ENCODE results near the gene XRN2.

The XRN2 gene

DNA sequence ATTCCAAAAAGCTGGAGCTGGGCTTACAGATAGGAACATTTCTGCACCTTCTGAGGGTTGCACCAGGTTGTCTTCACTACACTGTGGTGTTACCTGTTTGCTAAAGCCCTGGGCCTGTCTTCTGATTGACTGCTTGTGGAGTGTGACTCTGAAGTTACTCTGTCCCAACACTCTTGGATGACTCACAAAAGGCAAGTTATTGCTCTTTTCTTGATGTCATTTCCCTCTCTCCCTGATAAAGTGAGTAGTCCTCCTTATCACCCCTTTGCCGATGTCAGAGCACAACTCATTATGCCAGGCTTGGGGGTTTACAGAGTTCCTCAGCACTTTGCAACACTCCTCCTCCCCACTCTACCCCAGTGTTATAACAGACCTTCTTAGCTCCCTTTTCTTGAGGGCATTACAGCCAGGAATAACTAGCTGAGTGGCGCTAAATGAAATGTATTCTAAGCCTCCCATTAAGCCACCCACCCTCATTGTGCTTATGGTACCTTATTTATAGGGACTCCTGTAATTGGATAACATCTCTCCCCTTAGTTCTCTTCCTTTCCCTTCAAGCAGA is 130.3 kb downstream of the XRN2 start:
- DNase-seq: no peak

DNA sequence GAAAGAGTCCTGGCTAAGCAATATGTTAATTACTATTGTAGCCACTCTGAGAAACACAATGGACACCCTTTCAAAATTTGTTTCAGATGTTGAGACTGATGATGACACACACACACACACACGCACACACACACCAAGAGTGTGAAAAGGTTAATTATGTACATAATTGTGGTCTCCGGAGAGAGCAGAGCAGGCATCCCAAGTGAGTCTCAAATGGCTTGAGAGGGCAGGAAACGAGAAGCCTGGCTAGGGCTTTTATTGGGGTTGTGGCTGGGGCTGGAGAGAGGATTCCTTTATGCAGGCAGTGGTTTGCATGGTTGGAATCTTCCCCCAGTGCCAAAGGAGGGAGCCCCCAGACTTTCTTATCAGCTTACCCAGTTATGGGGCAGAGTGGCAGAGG is 132.4 kb downstream of the XRN2 start:
- DNase-seq: no peak

DNA sequence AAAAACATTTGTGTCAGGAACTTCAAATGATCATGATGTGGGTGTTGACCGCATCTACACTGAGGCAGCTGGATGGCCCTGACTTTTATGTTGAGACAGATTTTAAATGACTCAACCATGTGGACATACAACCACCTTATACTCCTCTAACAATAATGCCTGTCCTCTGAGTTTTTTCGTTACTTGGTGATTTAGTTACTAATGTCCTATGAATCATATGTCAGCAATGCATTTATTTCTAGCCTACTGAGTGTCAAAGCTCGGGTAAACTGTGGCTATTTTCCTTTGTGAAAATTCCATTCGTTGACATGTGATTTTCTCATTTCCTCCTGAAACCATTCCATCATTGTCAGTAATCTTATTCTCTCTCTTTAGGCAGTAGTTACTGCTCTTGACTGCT is 133.1 kb downstream of the XRN2 start:
- no peak for DNase-seq

DNA sequence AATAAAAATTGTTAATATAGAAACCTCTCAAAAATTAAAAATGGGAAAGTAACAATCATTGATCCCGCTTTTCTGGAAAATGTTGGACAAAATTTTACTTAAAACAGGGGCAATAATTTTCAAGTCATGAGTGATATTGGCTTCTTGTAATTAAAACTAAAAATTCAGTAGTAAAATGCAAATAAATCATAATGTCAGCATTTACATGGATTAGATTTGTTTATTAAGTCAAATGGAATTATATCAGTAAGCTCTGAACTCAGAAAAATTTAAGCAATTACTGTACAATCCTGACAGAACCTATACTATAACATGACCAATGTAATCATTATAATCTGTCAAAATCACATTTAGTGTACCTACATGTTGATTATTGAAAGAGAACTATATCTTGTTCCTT is 134.1 kb downstream of the XRN2 start:
- no peak for DNase-seq

DNA sequence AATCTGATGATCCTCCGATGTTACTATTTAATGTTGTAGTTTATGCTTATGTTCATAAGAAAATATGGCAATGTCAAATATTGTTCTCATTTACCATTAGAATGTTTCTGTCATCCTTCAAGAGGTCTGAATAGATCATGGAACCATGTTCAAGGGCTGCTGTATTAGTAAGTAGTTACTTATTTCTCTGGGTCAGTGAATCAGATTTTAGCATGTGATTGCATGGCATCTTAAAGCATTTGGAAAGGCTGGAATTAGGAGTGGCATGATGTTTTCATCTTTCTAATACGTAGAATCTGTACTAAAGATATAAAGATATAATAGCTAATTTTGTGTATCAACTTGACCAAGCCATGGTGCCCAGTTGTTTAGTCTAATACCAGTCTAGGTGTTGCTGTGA is 134.7 kb downstream of the XRN2 start:
- DNase-seq: no peak

Measured in stimulated activated naive CD4-positive, alpha-beta T cell treated with Interleukin-2 at 50 U/mL for 16 hours (primary cell).